Peyer's patch (tissue), 4 donors: ENCODE data around the gene PRICKLE2.

Source experiments
- POLR2A ChIP-seq, 2 donors: fragments of 450-650 bp; IDR thresholded peaks; one replicate each; pipeline ENCODE4 v1.5.1; 2017; ENCODE audit warnings: antibody characterized with exemption in 2 of 2, mild to moderate bottlenecking in 2 of 2, moderate library complexity in 2 of 2
- TF ChIP-seq, protein P1 (sequence below), 6 experiments: fragments of 450-650 bp in 4 of 6; fragments of 200-600 bp in 2 of 6; sonication (generic) in 1 of 6; IDR thresholded peaks; one replicate each; pipeline ENCODE4 v1.5.1; 2017 to 2019; ENCODE audit warnings: antibody characterized with exemption in 6 of 6, mild to moderate bottlenecking in 3 of 6, moderate library complexity in 1 of 6

DNA sequence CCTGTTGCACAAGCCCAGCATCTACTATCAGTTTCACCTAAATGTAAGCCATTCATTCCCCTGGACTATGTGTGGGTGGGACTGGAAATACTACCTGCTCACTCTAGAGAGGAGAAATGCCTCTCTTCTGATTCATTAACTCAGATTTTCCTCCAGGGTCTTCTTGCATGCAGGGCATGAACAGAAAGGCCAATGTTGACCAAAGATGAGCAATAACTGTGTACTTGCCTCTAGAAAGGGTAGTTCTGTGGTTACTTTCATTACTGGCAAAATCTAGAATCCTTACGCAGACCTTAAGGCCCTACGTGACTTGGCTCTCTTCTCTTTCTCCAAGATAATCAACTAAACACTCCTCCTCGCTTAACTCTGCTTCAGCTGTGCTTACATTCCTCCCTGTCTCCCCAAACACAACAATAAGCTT is 120.6 kb downstream of the PRICKLE2 start:
- TF ChIP-seq, protein P1, sequence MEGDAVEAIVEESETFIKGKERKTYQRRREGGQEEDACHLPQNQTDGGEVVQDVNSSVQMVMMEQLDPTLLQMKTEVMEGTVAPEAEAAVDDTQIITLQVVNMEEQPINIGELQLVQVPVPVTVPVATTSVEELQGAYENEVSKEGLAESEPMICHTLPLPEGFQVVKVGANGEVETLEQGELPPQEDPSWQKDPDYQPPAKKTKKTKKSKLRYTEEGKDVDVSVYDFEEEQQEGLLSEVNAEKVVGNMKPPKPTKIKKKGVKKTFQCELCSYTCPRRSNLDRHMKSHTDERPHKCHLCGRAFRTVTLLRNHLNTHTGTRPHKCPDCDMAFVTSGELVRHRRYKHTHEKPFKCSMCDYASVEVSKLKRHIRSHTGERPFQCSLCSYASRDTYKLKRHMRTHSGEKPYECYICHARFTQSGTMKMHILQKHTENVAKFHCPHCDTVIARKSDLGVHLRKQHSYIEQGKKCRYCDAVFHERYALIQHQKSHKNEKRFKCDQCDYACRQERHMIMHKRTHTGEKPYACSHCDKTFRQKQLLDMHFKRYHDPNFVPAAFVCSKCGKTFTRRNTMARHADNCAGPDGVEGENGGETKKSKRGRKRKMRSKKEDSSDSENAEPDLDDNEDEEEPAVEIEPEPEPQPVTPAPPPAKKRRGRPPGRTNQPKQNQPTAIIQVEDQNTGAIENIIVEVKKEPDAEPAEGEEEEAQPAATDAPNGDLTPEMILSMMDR (IDR thresholded peaks at IDR 0.05), result no peak
- TF ChIP-seq POLR2A (IDR thresholded peaks at IDR 0.05), result no peak
